HL-60 (cell line): ENCODE measurements around the gene TAL2.

Experiments
- DNase-seq, 2 experiments: peaks; one replicate each; pipeline ENCODE4 v3.0.0-alpha.2; 2010 to 2020; ENCODE audit warnings: low read depth in 1 of 2, low spot score in 1 of 2
- H3K27ac ChIP-seq: fragments of 250-450 bp; sonication (Bioruptor Pico); replicated peaks from 2 replicates; pipeline ENCODE4 v1.5.1; 2020; ENCODE audit warnings: mild to moderate bottlenecking, moderate library complexity
- H3K27me3 ChIP-seq: fragments of 250-450 bp; sonication (Bioruptor Pico); 2 replicates; pipeline ENCODE4 v1.5.1; 2021; ENCODE audit warnings: mild to moderate bottlenecking, moderate library complexity; ENCODE audit not compliant: insufficient read depth, poor library complexity, severe bottlenecking
- H3K4me3 ChIP-seq: replicated peaks from 2 replicates; pipeline ENCODE4 v1.5.1; 2011; ENCODE audit warnings: mild to moderate bottlenecking, control low read depth, low read length; ENCODE audit not compliant: insufficient read depth
- GABPA ChIP-seq: IDR thresholded peaks from 2 replicates; pipeline ENCODE4 v1.6.1; 2012; ENCODE audit warnings: low read depth
- POLR2AphosphoS5 ChIP-seq: IDR thresholded peaks from 2 replicates; pipeline ENCODE4 v1.6.1; 2012; ENCODE audit warnings: low read depth
- REST ChIP-seq: IDR thresholded peaks from 2 replicates; pipeline ENCODE4 v1.6.1; 2012; ENCODE audit warnings: low read depth; ENCODE audit not compliant: insufficient replicate concordance
- SPI1 ChIP-seq: IDR thresholded peaks from 2 replicates; pipeline ENCODE4 v1.6.1; 2012; ENCODE audit warnings: low read depth, mild to moderate bottlenecking, borderline replicate concordance
- TF ChIP-seq, protein P1 (sequence below): IDR thresholded peaks from one replicate; pipeline ENCODE4 v1.5.1; 2011; ENCODE audit warnings: low read length, control low read depth, inconsistent platforms; ENCODE audit not compliant: insufficient read depth

TAL2 gene

DNA sequence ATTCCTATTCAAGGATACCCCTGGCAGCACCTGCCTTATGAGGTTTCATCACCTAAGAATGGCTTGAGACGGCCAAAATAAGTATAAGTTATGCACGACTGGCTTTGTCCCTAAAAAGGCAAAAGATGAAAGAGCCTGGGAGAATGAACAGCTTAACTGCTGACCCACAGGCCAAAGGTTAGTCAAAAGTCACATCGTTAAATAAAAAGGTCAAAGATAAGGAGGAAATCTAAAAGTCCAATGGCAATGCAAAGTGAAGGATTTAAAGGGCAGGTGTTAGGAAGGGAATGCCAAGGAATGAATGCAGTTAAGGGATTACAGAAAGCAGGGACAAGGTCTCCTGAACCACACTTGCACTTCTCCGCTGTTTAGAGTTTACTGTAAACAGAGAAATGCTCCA, 5.6 kb downstream of the TAL2 start:
- H3K27me3 ChIP-seq: no peaks in the 10 kb centered on the region
- H3K4me3 ChIP-seq: no peak overlapping the region
- TF ChIP-seq SPI1: no peak
- TF ChIP-seq POLR2AphosphoS5: no peak
- no peak for TF ChIP-seq REST
- TF ChIP-seq GABPA: no peak
- TF ChIP-seq, protein P1, sequence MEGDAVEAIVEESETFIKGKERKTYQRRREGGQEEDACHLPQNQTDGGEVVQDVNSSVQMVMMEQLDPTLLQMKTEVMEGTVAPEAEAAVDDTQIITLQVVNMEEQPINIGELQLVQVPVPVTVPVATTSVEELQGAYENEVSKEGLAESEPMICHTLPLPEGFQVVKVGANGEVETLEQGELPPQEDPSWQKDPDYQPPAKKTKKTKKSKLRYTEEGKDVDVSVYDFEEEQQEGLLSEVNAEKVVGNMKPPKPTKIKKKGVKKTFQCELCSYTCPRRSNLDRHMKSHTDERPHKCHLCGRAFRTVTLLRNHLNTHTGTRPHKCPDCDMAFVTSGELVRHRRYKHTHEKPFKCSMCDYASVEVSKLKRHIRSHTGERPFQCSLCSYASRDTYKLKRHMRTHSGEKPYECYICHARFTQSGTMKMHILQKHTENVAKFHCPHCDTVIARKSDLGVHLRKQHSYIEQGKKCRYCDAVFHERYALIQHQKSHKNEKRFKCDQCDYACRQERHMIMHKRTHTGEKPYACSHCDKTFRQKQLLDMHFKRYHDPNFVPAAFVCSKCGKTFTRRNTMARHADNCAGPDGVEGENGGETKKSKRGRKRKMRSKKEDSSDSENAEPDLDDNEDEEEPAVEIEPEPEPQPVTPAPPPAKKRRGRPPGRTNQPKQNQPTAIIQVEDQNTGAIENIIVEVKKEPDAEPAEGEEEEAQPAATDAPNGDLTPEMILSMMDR: no peak
- no peak overlapping the region for H3K27ac ChIP-seq
- no peak for DNase-seq

DNA sequence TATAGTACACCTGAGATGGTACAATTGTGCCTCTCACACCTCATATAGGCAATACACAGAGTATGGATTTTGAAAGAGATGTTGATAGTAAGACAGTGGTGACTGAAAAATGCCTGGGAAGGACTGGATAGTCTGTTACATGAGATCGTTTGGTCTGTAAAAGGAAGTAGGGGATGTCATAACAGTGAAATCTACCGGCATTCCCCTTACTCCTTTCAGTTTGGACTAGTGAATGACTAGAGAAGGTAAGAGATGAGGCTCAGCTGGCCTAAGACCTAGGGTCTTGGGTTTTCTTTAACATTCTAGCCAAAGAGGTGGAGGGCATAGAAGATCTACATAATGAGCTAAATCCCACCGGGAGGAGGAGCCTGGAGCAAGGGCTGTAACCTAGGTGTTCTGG, 8.1 kb downstream of the TAL2 start:
- Histone ChIP-seq H3K27me3 (no peaks in the 10 kb centered on the region), H3K4me3 (no peak overlapping the region), H3K27ac (no peak overlapping the region)
- no peak for DNase-seq
- TF ChIP-seq SPI1: no peak
- no peak for TF ChIP-seq GABPA
- no peak for TF ChIP-seq POLR2AphosphoS5
- TF ChIP-seq, protein P1: no peak
- no peak for TF ChIP-seq REST

GRCh38 chr9:105670775-105671174, 8.5 kb downstream of the TAL2 start:
- no peak for TF ChIP-seq GABPA
- TF ChIP-seq, protein P1: no peak
- TF ChIP-seq REST: no peak
- no peak for TF ChIP-seq POLR2AphosphoS5
- no peak for TF ChIP-seq SPI1
- Histone ChIP-seq H3K4me3 (no peak overlapping the region), H3K27me3 (no peaks in the 10 kb centered on the region), H3K27ac (no peak overlapping the region)
- DNase-seq: no peak
